GM10266 (cell line): ENCODE results near the gene ZNF613.
"Not testable (repeated sequence)": the region's sequence is repeated elsewhere in the genome, so short reads cannot be mapped to it uniquely, and the experiment has no call there.

Experiments used
- DNase-seq: peaks from one replicate; pipeline ENCODE4 v3.0.0; 2012; ENCODE audit errors: extremely low spot score
- CTCF ChIP-seq: IDR thresholded peaks from 2 replicates; pipeline ENCODE4 v1.5.1; 2012; ENCODE audit warnings: mild to moderate bottlenecking, low read depth; ENCODE audit not compliant: control insufficient read depth, insufficient read depth; ENCODE audit errors: missing control alignments

The ZNF613 gene

DNA sequence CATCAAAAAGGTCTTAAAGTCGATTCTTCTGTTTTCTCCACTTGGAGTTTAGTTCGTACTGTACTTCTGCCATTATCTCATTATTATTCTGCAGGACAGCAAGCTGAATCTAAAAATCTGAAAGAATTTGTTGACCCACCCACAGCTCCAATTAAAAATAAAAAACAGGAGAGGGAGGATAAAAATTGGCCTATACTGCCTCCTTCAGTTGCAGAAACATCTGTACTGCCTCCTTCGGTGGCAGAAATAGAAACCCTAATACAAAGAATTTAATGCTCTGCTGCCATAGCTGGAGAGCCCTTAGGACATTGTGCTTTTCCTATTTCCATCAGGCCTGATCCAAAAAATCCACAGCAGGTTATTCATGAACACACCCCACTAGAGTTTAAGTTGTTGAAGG lies 49.6 kb downstream of the ZNF613 start:
- no peak for TF ChIP-seq CTCF
- DNase-seq, result no peak

GRCh38 chr19:51977346-51977745 lies 50.1 kb downstream of the ZNF613 start:
- DNase-seq, result no peak

GRCh38 chr19:51978882-51979281 lies 51.6 kb downstream of the ZNF613 start:
- no peak for TF ChIP-seq CTCF
- no peak for DNase-seq

More at GRCh38 chr19:51977346-51977745, 50.1 kb downstream of the ZNF613 start:
- no peak for TF ChIP-seq CTCF

GRCh38 chr19:51980116-51980736 lies 53.0 kb downstream of the ZNF613 start:
- no peak for DNase-seq
- no peak for TF ChIP-seq CTCF

DNA sequence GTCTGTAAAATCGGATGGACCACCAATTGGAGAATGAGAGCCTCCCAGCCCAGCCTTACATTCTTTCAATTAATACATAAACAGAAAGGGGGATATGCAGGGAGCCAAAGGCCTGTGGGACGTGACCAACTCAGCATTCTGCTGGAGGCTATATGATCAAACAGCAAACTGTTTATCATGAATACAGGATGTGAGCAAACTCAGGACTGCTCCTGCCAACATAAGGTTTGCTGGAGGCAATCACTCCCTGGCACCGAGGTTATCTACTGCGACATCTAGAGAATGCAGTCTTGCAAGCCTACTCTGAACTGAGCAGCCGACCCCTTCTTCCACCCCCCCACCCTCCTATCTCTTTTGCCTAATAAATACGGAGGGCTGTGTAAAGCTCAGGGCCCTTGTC lies 53.7 kb downstream of the ZNF613 start:
- DNase-seq, result not testable (repeated sequence)

- no peak for DNase-seq
These were observed 56.1 kb downstream of the ZNF613 start for GRCh38 chr19:51983361-51983760.

GRCh38 chr19:51986309-51987291 lies 59.3 kb downstream of the ZNF613 start, which contains the start of gene ZNF350:
Gene ZNF350 (minus strand): TSS chr19:51986840. CDS start chr19:51974360, 12,480 bp downstream.
- TF ChIP-seq CTCF, result no peak
- DNase-seq, result peak; percentile 70

More at GRCh38 chr19:51983361-51983760, 56.1 kb downstream of the ZNF613 start:
- TF ChIP-seq CTCF, result no peak
